Tibial nerve (tissue), 4 donors: ENCODE measurements around the gene CORO1C. TPM values are rescaled to one million over a fixed set of nuclear protein-coding genes. Genes with fewer than 3 reads are reported as not detected.

Source experiments
- DNase-seq, 2 donors: peaks; one replicate each; pipeline ENCODE4 v3.0.0-alpha.2; 2019; ENCODE audit warnings: low spot score in 2 of 2
- H3K27ac ChIP-seq, 4 donors: fragments of 200-600 bp; sonication (generic) in 3 of 4; one replicate each; pipeline ENCODE4 v1.5.1; 2017 to 2019; ENCODE audit warnings: mild to moderate bottlenecking in 1 of 4
- H3K27me3 ChIP-seq, 2 donors: fragments of 200-600 bp; sonication (generic) in 1 of 2; one replicate each; pipeline versions ENCODE4 v1.5.1 to v1.6.0; 2017 to 2019
- H3K36me3 ChIP-seq, 3 donors: fragments of 200-600 bp; sonication (generic); one replicate each; pipeline ENCODE4 v1.5.1; 2018 to 2019
- H3K4me1 ChIP-seq, 4 donors: fragments of 200-600 bp; sonication (generic) in 3 of 4; one replicate each; pipeline ENCODE4 v1.5.1; 2017 to 2019
- H3K4me3 ChIP-seq, 4 donors: fragments of 200-600 bp; sonication (generic) in 3 of 4; one replicate each; pipeline ENCODE4 v1.5.1; 2017 to 2019; ENCODE audit warnings: mild to moderate bottlenecking in 1 of 4, moderate library complexity in 1 of 4
- H3K9me3 ChIP-seq, 4 donors: fragments of 200-600 bp; sonication (generic) in 3 of 4; one replicate each; pipeline ENCODE4 v1.5.1; 2017 to 2019
- CTCF ChIP-seq, 5 experiments: fragments of 200-600 bp in 3 of 5; fragments of 450-650 bp in 2 of 5; sonication (generic) in 3 of 5; IDR thresholded peaks; one replicate each; pipeline ENCODE4 v1.5.1; 2016 to 2019; ENCODE audit warnings: antibody characterized with exemption in 5 of 5, mild to moderate bottlenecking in 3 of 5, moderate library complexity in 2 of 5
- EP300 ChIP-seq, 2 donors: sonication (generic); formaldehyde crosslinking; IDR thresholded peaks; one replicate each; pipeline ENCODE4 v1.6.1; 2017; ENCODE audit warnings: antibody characterized with exemption in 2 of 2, mild to moderate bottlenecking in 1 of 2
- POLR2A ChIP-seq, 2 donors: fragments of 450-650 bp; IDR thresholded peaks; one replicate each; pipeline ENCODE4 v1.6.1; 2017; ENCODE audit warnings: antibody characterized with exemption in 2 of 2, mild to moderate bottlenecking in 2 of 2, moderate library complexity in 2 of 2
- WGBS, 2 donors: methylation state at CpG; one replicate each; pipeline ENCODE4 v1.1.5; 2018; 5-methylcytosine and 5-hydroxymethylcytosine counted together
- total RNA-seq, 4 donors: library from RNA; depleted of rRNA; stranded (reverse); fragments of >200 nt; gene quantifications; one replicate each; pipeline ENCODE4 v1.1.0, GENCODE V29; 2016

The CORO1C gene
- total RNA-seq, 4 donors from 2014 or later = 110 to 181 (median 158) TPM

- Histone ChIP-seq H3K9me3 (no peaks in the 10 kb centered on the region), H3K4me3 (no peak overlapping the region), H3K27me3 (peaks cover 0 to 2% of the 10 kb centered on the region in 2 donors), H3K4me1 (peaks cover 0 to 13% (median 10%) of the 10 kb centered on the region in 4 donors), H3K27ac (no peak overlapping the region), H3K36me3 (no peaks in the 10 kb centered on the region)
- no peak for DNase-seq
- TF ChIP-seq CTCF (IDR thresholded peaks at IDR 0.05) (no peak), EP300 (IDR thresholded peaks at IDR 0.05) (no peak), POLR2A (IDR thresholded peaks at IDR 0.05) (no peak)
- 84 to 86% methylated on average over 7 of the region's 7 CpGs for WGBS, 2 donors
These were observed 33.4 kb upstream of the CORO1C start for GRCh38 chr12:108764540-108765288.

GRCh38 chr12:108761226-108761625, 29.9 kb upstream of the CORO1C start:
- DNase-seq = no peak
- H3K4me1 ChIP-seq = no peaks in the 10 kb centered on the region
- H3K27me3 ChIP-seq = no peaks in the 10 kb centered on the region
- no peak overlapping the region for H3K27ac ChIP-seq
- H3K36me3 ChIP-seq = no peaks in the 10 kb centered on the region
- TF ChIP-seq CTCF (IDR thresholded peaks at IDR 0.05) (no peak), POLR2A (IDR thresholded peaks at IDR 0.05) (no peak), EP300 (IDR thresholded peaks at IDR 0.05) (no peak)
- WGBS, 2 donors = 90 to 94% methylated on average over 11 of the region's 11 CpGs
- no peaks in the 10 kb centered on the region for H3K9me3 ChIP-seq
- H3K4me3 ChIP-seq = no peak overlapping the region

GRCh38 chr12:108759924-108760323, 28.6 kb upstream of the CORO1C start:
- H3K4me3 ChIP-seq = no peak overlapping the region
- TF ChIP-seq POLR2A (IDR thresholded peaks at IDR 0.05) (no peak), CTCF (IDR thresholded peaks at IDR 0.05) (no peak), EP300 (IDR thresholded peaks at IDR 0.05) (no peak)
- no peak for DNase-seq
- no peaks in the 10 kb centered on the region for H3K4me1 ChIP-seq
- no peaks in the 10 kb centered on the region for H3K36me3 ChIP-seq
- H3K27me3 ChIP-seq = no peaks in the 10 kb centered on the region
- WGBS, 2 donors = 73 to 81% methylated on average over 11 of the region's 11 CpGs
- H3K9me3 ChIP-seq = no peaks in the 10 kb centered on the region
- H3K27ac ChIP-seq = no peak overlapping the region

GRCh38 chr12:108757856-108758255, 26.5 kb upstream of the CORO1C start:
- WGBS, 2 donors = 83 to 91% methylated on average over 2 of the region's 2 CpGs
- H3K27ac ChIP-seq = no peak overlapping the region
- H3K36me3 ChIP-seq = no peaks in the 10 kb centered on the region
- no peak for DNase-seq
- H3K4me3 ChIP-seq = no peak overlapping the region
- H3K27me3 ChIP-seq = no peaks in the 10 kb centered on the region
- TF ChIP-seq CTCF (IDR thresholded peaks at IDR 0.05) = no peak
- no peak for TF ChIP-seq EP300 (IDR thresholded peaks at IDR 0.05)
- no peak for TF ChIP-seq POLR2A (IDR thresholded peaks at IDR 0.05)
- no peaks in the 10 kb centered on the region for H3K4me1 ChIP-seq
- no peaks in the 10 kb centered on the region for H3K9me3 ChIP-seq

- WGBS, 2 donors = 92 to 95% methylated on average over 6 of the region's 6 CpGs
- Histone ChIP-seq H3K4me3 (no peak overlapping the region), H3K27ac (no peak overlapping the region), H3K9me3 (no peaks in the 10 kb centered on the region), H3K4me1 (no peaks in the 10 kb centered on the region), H3K27me3 (no peaks in the 10 kb centered on the region), H3K36me3 (no peaks in the 10 kb centered on the region)
- no peak for DNase-seq
- TF ChIP-seq POLR2A (IDR thresholded peaks at IDR 0.05) (no peak), CTCF (IDR thresholded peaks at IDR 0.05) (no peak), EP300 (IDR thresholded peaks at IDR 0.05) (no peak)
These were observed 25.1 kb upstream of the CORO1C start for GRCh38 chr12:108756421-108756820.
